Measurements from ENCODE around the gene SMARCD1. TPM values are rescaled to one million over a fixed set of nuclear protein-coding genes. Genes with fewer than 3 reads are reported as not detected.

SMARCD1 gene
- total and polyA plus RNA-seq, 9 of the 15 experiments (the other 6 are each of a cell fraction or from before 2014, with no cell fraction given): 0.86 to 91.7 (median 48.0) TPM

- peak; percentile 16 for TF ChIP-seq PRDM10 (IDR thresholded peaks at IDR 0.05; ENCODE audit: partially characterized antibody)
- no peak for TF ChIP-seq TAF9B (IDR thresholded peaks at IDR 0.05; ENCODE audit: partially characterized antibody)
- no peak for TF ChIP-seq ZNF696 (CRISPR knock-in tag; conservative IDR thresholded peaks at IDR 0.05)
- peak; percentile 94 for TF ChIP-seq HES1 (IDR thresholded peaks at IDR 0.05; ENCODE audit: low read depth)
- TF ChIP-seq ZNF197 (CRISPR knock-in tag; IDR thresholded peaks at IDR 0.05; ENCODE audit: low read depth): peak; percentile 96
- no peak for TF ChIP-seq NFIX (CRISPR knock-in tag; IDR thresholded peaks at IDR 0.05; ENCODE audit: low read depth)
- peak; percentile 84 for TF ChIP-seq TFAP4 (CRISPR knock-in tag; IDR thresholded peaks at IDR 0.05; ENCODE audit: borderline replicate concordance)
- no peak for TF ChIP-seq SNAPC5 (CRISPR knock-in tag; IDR thresholded peaks at IDR 0.05)
- TF ChIP-seq ZNF384 (IDR thresholded peaks at IDR 0.05; ENCODE audit: low read depth, low read length): no peak
- 0 out of 2 replicates have a peak, but pooled peaks have one; percentile 32 for TF ChIP-seq ZNF239 (CRISPR knock-in tag; IDR thresholded peaks at IDR 0.05)
- no peak for TF ChIP-seq MCM2 (IDR thresholded peaks at IDR 0.05; ENCODE audit: low read depth)
- peak; percentile 96 for TF ChIP-seq ZNF766 (CRISPR knock-in tag; conservative IDR thresholded peaks at IDR 0.05)
- no peak for TF ChIP-seq ADNP (tag; IDR thresholded peaks at IDR 0.05)
- TF ChIP-seq ZNF445 (CRISPR knock-in tag; IDR thresholded peaks at IDR 0.05; ENCODE audit: low read depth): peak; percentile 75; the same call in 1 of the 2 replicates
- TF ChIP-seq POLR2AphosphoS5 (IDR thresholded peaks at IDR 0.05; ENCODE audit: control insufficient read depth, insufficient read depth, low read depth, low read length): peak; percentile 99
- peak; percentile 55; the same call in 1 of the 2 replicates for TF ChIP-seq NKRF (IDR thresholded peaks at IDR 0.05; ENCODE audit: borderline replicate concordance)
- TF ChIP-seq ZBTB8A (IDR thresholded peaks at IDR 0.05; ENCODE audit: partially characterized antibody): no peak
Measured at GRCh38 chr12:50050410-50051098, 34.6 kb upstream of the SMARCD1 start (continued).

Data from K562 (cell line).